Pancreas (tissue), 10 donors: ENCODE measurements around the gene EEF1G. TPM values are rescaled to one million over a fixed set of nuclear protein-coding genes. Genes with fewer than 3 reads are reported as not detected.

Experiments
- ATAC-seq, 4 donors: fragments of 200-7000 bp; cut with Tn5 transposase; one replicate each; pipeline versions ENCODE4 v1.8.0 to v1.9.1; 2020; ENCODE audit warnings: mild to moderate bottlenecking in 4 of 4, moderate library complexity in 4 of 4
- DNase-seq, 6 donors: peaks; one replicate each; pipeline ENCODE4 v3.0.0-alpha.2; 2020
- FAIRE-seq: peaks from 2 replicates; lab custom pipeline; 2012; peaks lifted over from hg19 to GRCh38; lab: Jason Lieb, UNC
- H3K27ac ChIP-seq, 4 donors: fragments of 200-600 bp; sonication (generic); 1 replicate in 3 of 4; 2 replicates in 1 of 4; pipeline versions ENCODE4 v1.5.0 to v1.8.0; 2020
- H3K27me3 ChIP-seq, 4 donors: fragments of 200-600 bp; one replicate each; pipeline ENCODE4 v1.8.0; 2021
- H3K36me3 ChIP-seq, 3 donors: fragments of 200-600 bp; sonication (generic) in 1 of 3; one replicate each; pipeline versions ENCODE4 v1.5.0 to v1.8.0; 2020 to 2021
- H3K4me1 ChIP-seq, 3 donors: fragments of 200-600 bp; one replicate each; pipeline ENCODE4 v1.8.0; 2021
- H3K4me3 ChIP-seq, 4 donors: fragments of 200-600 bp; sonication (generic) in 2 of 4; one replicate each; pipeline versions ENCODE4 v1.5.0 to v1.8.0; 2020 to 2021
- H3K9me3 ChIP-seq, 4 donors: fragments of 200-600 bp; one replicate each; pipeline ENCODE4 v1.8.0; 2021
- WGBS, 2 donors: extraction: QIAGEN DNeasy Blood & Tissue Kit; methylation state at CpG; one replicate each; pipeline ENCODE4 v1.1.7; 2013; 5-methylcytosine and 5-hydroxymethylcytosine counted together
- intact Hi-C, 3 donors: fragments of 100-400 bp; cut with DNase I; formaldehyde crosslinking; loops; one replicate each; pipeline versions ENCODE4 v1.11.1 to v1.14.2; 2022
- polyA plus RNA-seq, 2 donors: library from polyadenylated mRNA; stranded (reverse); fragments of 200-250 nt; gene quantifications; one replicate each; pipeline ENCODE4 v1.2.3, GENCODE V29; 2013
- total RNA-seq, 6 donors: library from RNA; stranded (reverse); fragmentation: NEBNext Ultra II Directional in 4 of 6; extraction: Animal tissue kit (Norgen Biotek cat#: 25700) in 4 of 6; gene quantifications; one replicate each; pipeline versions ENCODE4 v1.2.1 to v1.2.4, GENCODE V29; 2021 to 2023
- TF ChIP-seq, protein P1 (sequence below), 4 donors: fragments of 200-600 bp; sonication (generic) in 3 of 4; IDR thresholded peaks; one replicate each; pipeline versions ENCODE4 v1.5.0 to v1.8.0; 2021; ENCODE audit warnings: antibody characterized with exemption in 4 of 4
- donor health status: healthy with polysubstance abuse.
- donor health status: DM: no; HTN: no; CAD: no; lungs with moderate emphysema.
- donor health status: DM: no; HTN: no; CAD: no.
- donor health status: control.
- donor health status: control.
- donor health status: Bipolar disorder and iron deficiency.
- donor health status: DM: yes; HTN: yes; CAD: no.
- donor health status: DM: no; HTN: no; CAD: no.
- donor health status: DM: no; HTN: no; CAD: no.
- donor health status: DM: yes; HTN: yes; CAD: no.

The EEF1G gene
- total and polyA plus RNA-seq, 8 donors: 630 to 1,171 (median 915) TPM

DNA sequence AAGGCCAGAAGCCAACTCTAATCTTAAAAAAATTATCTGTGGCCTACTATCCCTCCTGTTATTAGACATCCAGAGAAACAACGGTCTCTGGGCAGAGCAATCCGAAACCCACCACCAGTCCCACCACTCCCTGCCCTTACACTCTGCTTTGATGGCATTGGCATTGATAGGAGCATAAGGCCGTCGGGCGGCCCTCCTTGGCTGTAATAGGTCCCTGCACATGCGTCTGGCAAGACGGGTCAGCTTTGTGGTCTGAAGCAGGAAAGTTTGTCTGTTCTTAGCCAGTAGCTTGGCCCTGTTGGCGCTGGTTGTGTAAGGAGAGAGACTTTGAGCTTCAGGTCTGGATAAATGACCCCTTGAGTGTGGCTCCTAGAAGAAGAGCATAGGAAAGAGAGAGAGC, 21.4 kb upstream of the EEF1G start:
- no peaks in the 10 kb centered on the region for H3K27me3 ChIP-seq
- H3K27ac ChIP-seq: no peak overlapping the region
- intact Hi-C loops: no loop called here
- peaks cover 5 to 26% (median 20%) of the 10 kb centered on the region in 3 donors for H3K4me1 ChIP-seq
- no peak overlapping the region for H3K4me3 ChIP-seq
- H3K36me3 ChIP-seq: peaks cover 0 to 44% (median 32%) of the 10 kb centered on the region in 3 donors
- FAIRE-seq (no peak), ATAC-seq (no peak), DNase-seq (no peak)
- no peaks in the 10 kb centered on the region for H3K9me3 ChIP-seq
- TF ChIP-seq, protein P1, sequence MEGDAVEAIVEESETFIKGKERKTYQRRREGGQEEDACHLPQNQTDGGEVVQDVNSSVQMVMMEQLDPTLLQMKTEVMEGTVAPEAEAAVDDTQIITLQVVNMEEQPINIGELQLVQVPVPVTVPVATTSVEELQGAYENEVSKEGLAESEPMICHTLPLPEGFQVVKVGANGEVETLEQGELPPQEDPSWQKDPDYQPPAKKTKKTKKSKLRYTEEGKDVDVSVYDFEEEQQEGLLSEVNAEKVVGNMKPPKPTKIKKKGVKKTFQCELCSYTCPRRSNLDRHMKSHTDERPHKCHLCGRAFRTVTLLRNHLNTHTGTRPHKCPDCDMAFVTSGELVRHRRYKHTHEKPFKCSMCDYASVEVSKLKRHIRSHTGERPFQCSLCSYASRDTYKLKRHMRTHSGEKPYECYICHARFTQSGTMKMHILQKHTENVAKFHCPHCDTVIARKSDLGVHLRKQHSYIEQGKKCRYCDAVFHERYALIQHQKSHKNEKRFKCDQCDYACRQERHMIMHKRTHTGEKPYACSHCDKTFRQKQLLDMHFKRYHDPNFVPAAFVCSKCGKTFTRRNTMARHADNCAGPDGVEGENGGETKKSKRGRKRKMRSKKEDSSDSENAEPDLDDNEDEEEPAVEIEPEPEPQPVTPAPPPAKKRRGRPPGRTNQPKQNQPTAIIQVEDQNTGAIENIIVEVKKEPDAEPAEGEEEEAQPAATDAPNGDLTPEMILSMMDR (IDR thresholded peaks at IDR 0.05): no peak
- WGBS, 2 donors: 87 to 90% methylated on average over 8 of the region's 8 CpGs

DNA sequence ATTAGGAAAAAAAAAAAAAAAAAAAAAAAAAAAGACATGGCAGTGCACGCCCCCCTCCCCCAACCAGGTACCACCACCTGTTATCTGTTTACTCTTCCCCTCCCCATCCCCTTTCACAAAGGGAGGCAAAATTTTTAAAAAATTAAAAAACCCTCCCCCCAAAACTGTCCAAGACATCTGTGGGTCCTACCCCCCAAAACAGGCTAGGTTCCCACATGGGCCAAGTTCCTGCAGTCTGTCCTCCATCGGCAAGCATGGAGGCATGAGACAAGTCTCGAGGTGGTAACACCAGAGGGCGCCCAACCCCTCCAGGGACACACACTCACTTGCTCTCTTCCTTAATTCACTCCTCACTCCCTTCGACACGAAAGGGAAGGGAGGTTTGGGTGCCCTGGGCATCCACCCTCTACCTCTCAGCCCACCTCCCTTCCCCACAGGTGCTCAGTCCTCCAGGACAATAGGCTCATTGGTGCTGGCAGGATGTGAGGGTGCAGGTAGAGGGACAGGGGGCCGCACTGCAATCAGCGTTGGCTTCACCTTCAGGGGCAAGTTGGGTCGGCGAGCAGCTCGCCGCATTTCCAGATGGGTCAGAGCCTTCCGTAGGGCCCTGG, 19.8 kb upstream of the EEF1G start:
- peak in 3 of 4 donors; percentile 17 to 35 (median 22) for ATAC-seq
- H3K4me1 ChIP-seq: peaks cover 8 to 20% (median 19%) of the 10 kb centered on the region in 3 donors
- H3K27ac ChIP-seq: no peak overlapping the region

DNA sequence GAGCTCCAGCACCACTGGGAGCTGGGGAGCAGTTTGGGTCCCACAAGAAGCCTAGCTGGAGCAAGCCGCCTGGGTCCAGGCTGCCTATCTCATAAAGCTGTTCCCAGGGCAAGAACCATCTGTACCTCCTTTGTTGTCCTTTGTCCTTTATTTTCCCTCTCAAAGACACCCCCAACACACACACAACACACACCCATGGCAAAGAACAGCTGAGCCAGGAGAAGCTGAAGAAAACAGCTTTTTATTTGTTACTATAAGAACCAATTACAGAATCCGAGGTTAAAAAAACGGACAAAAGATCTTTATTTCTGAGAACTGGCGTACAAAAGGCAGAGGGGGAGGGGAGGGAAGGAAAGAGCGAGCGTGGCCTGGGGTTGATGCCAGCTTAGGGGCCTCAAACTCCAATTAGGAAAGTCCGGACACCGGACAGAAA, 19.3 kb upstream of the EEF1G start:
- TF ChIP-seq, protein P1 (IDR thresholded peaks at IDR 0.05): no peak
- intact Hi-C loops: no loop called here
- WGBS, 2 donors: 64 to 74% methylated on average over 8 of the region's 8 CpGs
- Histone ChIP-seq H3K27ac (peak overlapping the region in 1 of 4 donors; percentile 93), H3K4me1 (peaks cover 8 to 20% (median 19%) of the 10 kb centered on the region in 3 donors), H3K9me3 (no peaks in the 10 kb centered on the region), H3K27me3 (no peaks in the 10 kb centered on the region), H3K36me3 (peaks cover 0 to 49% (median 28%) of the 10 kb centered on the region in 3 donors), H3K4me3 (no peak overlapping the region)
- no peak for ATAC-seq
- DNase-seq: peak in 2 of 6 donors; percentile 11 to 25
- FAIRE-seq: no peak

More for the DNA sequence above, 19.8 kb upstream of the EEF1G start:
- TF ChIP-seq, protein P1 (IDR thresholded peaks at IDR 0.05): peak in 1 of 4 donors; percentile 25
- no peak overlapping the region for H3K4me3 ChIP-seq
- H3K36me3 ChIP-seq: peaks cover 0 to 45% (median 32%) of the 10 kb centered on the region in 3 donors
- WGBS, 2 donors: 58 to 59% methylated on average over 13 of the region's 13 CpGs
- H3K27me3 ChIP-seq: no peaks in the 10 kb centered on the region
- intact Hi-C loops: no loop called here
- peak; percentile 65 to 82 (median 76) for DNase-seq
- FAIRE-seq: no peak
- no peaks in the 10 kb centered on the region for H3K9me3 ChIP-seq

DNA sequence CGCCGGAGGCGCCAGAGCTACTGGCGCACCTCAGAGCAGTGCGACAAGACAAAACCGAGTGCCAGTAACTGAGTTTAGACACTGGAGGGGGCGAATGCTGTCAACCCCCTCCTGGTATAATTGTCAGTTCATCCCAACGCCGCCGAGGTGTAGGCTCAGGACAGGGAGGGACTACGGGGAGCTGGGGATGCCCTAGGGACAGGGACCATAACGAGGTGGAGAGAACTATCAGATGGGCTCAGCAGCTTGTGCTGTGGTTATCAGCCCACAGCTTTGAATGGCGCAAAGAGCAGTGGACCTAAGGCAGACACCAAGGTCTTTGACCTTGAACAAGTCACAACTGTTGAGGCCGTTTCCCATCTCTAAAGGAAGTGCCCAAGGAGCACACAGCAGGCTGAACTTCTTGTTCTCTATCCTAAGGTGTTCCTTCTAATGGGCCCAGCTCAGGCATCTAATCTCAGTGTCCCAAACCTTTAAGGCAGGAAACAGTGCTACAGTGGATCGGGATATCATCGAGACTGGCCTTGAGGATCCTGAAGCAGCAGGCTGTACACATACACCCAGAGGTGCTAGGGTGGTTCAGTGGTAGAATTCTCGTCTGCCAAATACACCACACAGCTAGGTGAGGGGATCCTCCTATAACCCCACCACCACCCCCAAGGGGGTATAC, 18.6 kb upstream of the EEF1G start:
- no peaks in the 10 kb centered on the region for H3K27me3 ChIP-seq
- ATAC-seq (peak; percentile 5 to 15 (median 7)), DNase-seq (no peak), FAIRE-seq (no peak)
- intact Hi-C loops: no loop called here
- peaks cover 8 to 23% (median 19%) of the 10 kb centered on the region in 3 donors for H3K4me1 ChIP-seq
- 5% methylated on average over 17 of the region's 17 CpGs for WGBS, 2 donors
- H3K9me3 ChIP-seq: no peaks in the 10 kb centered on the region
- H3K4me3 ChIP-seq: peak overlapping the region; percentile 21 to 77 (median 52)
- H3K36me3 ChIP-seq: peaks cover 0 to 49% (median 21%) of the 10 kb centered on the region in 3 donors
- H3K27ac ChIP-seq: peak overlapping the region; percentile 81 to 93 (median 88)
- TF ChIP-seq, protein P1 (IDR thresholded peaks at IDR 0.05): no peak
